Stomach (tissue), 4 donors: ENCODE data around the gene GDF9.

Source experiments
- CTCF ChIP-seq, 7 experiments: fragments of 450-650 bp in 4 of 7; fragments of 200-600 bp in 3 of 7; sonication (generic) in 3 of 7; IDR thresholded peaks; one replicate each; pipeline ENCODE4 v1.5.1; 2016 to 2019; ENCODE audit warnings: antibody characterized with exemption in 7 of 7, control low read depth in 2 of 7, mild to moderate bottlenecking in 1 of 7
- EP300 ChIP-seq: sonication (generic); formaldehyde crosslinking; IDR thresholded peaks from one replicate; pipeline ENCODE4 v1.6.1; 2017; ENCODE audit warnings: antibody characterized with exemption
- POLR2A ChIP-seq, 4 donors: fragments of 450-650 bp; IDR thresholded peaks; one replicate each; pipeline ENCODE4 v1.6.1; 2016; ENCODE audit warnings: antibody characterized with exemption in 4 of 4, control low read depth in 2 of 4, mild to moderate bottlenecking in 1 of 4, moderate library complexity in 1 of 4
- POLR2AphosphoS5 ChIP-seq, 3 donors: sonication (generic); formaldehyde crosslinking; IDR thresholded peaks; one replicate each; pipeline ENCODE4 v1.6.1; 2016; ENCODE audit warnings: antibody characterized with exemption in 3 of 3

DNA sequence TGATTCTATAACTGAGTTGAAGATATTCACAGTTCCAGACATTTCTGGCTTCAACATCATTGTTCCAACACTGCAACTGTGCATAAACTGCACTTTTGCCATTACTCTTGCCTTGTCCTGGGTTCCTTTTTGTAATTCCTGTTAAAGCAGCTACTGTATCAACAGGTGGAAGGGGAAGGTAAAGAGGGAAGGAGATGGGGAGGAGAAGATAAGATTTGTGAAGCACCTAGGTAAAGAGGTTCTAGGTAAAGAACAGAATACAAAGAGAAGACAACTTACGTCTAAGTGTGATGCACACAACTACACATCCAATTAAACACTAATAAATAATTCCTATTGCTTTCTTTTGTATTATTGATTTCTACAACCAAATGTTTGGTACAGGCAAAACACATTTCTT is 43.4 kb upstream of the GDF9 start:
- no peak for TF ChIP-seq CTCF (IDR thresholded peaks at IDR 0.05)
- no peak for TF ChIP-seq POLR2AphosphoS5 (IDR thresholded peaks at IDR 0.05)
- no peak for TF ChIP-seq EP300
- TF ChIP-seq POLR2A (IDR thresholded peaks at IDR 0.05): no peak
